Thyroid gland (tissue), 4 donors: ENCODE data around the gene CALR. TPM values are rescaled to one million over a fixed set of nuclear protein-coding genes. Genes with fewer than 3 reads are reported as not detected.
A peak's percentile ranks its signal among the peaks of the same experiment; 100 is the strongest.
"Not testable (repeated sequence)": the region's sequence is repeated elsewhere in the genome, so short reads cannot be mapped to it uniquely, and the experiment has no call there.

ENCODE experiments used
- DNase-seq, 2 donors: peaks; one replicate each; pipeline ENCODE4 v3.0.0-alpha.2; 2019
- H3K27ac ChIP-seq, 3 donors: fragments of 200-600 bp; sonication (generic); 1 replicate in 2 of 3; 2 replicates in 1 of 3; pipeline ENCODE4 v1.5.1; 2016 to 2019; ENCODE audit warnings: mild to moderate bottlenecking in 1 of 3, moderate library complexity in 1 of 3
- H3K27me3 ChIP-seq: fragments of 200-600 bp; sonication (generic); one replicate; pipeline ENCODE4 v1.5.1; 2019
- H3K36me3 ChIP-seq, 2 donors: fragments of 200-600 bp; sonication (generic); one replicate each; pipeline ENCODE4 v1.5.1; 2016 to 2019
- H3K4me1 ChIP-seq, 2 donors: fragments of 200-600 bp; sonication (generic); one replicate each; pipeline ENCODE4 v1.5.1; 2017 to 2019
- H3K4me3 ChIP-seq, 3 donors: fragments of 200-600 bp; sonication (generic); replicated peaks in 1 of 3; 1 replicate in 2 of 3; 2 replicates in 1 of 3; pipeline ENCODE4 v1.5.1; 2016; ENCODE audit warnings: mild to moderate bottlenecking in 1 of 3
- H3K9me3 ChIP-seq: fragments of 200-600 bp; sonication (generic); one replicate; pipeline ENCODE4 v1.5.1; 2017
- POLR2A ChIP-seq, 2 donors: fragments of 450-650 bp; IDR thresholded peaks; one replicate each; pipeline ENCODE4 v1.6.1; 2017; ENCODE audit warnings: antibody characterized with exemption in 2 of 2, mild to moderate bottlenecking in 2 of 2, moderate library complexity in 1 of 2
- WGBS, 2 donors: methylation state at CpG; one replicate each; pipeline ENCODE4 v1.1.5; 2017; 5-methylcytosine and 5-hydroxymethylcytosine counted together
- intact Hi-C: fragments of 100-400 bp; cut with DNase I; formaldehyde crosslinking; loops from one replicate; pipeline ENCODE4 v1.15.1; 2023
- total RNA-seq, 4 donors: library from RNA; depleted of rRNA; stranded (reverse); fragments of >200 nt; gene quantifications; one replicate each; pipeline ENCODE4 v1.2.3, GENCODE V29; 2016
- TF ChIP-seq, protein P1 (sequence below), 6 experiments: fragments of 200-600 bp in 3 of 6; fragments of 450-650 bp in 3 of 6; sonication (generic) in 3 of 6; IDR thresholded peaks; one replicate each; pipeline ENCODE4 v1.5.1; 2016 to 2019; ENCODE audit warnings: antibody characterized with exemption in 6 of 6, mild to moderate bottlenecking in 2 of 6, inconsistent platforms in 1 of 6, moderate library complexity in 1 of 6

The CALR gene
- total RNA-seq, 4 donors from 2014 or later: 1,892 to 4,270 (median 2,942) TPM

DNA sequence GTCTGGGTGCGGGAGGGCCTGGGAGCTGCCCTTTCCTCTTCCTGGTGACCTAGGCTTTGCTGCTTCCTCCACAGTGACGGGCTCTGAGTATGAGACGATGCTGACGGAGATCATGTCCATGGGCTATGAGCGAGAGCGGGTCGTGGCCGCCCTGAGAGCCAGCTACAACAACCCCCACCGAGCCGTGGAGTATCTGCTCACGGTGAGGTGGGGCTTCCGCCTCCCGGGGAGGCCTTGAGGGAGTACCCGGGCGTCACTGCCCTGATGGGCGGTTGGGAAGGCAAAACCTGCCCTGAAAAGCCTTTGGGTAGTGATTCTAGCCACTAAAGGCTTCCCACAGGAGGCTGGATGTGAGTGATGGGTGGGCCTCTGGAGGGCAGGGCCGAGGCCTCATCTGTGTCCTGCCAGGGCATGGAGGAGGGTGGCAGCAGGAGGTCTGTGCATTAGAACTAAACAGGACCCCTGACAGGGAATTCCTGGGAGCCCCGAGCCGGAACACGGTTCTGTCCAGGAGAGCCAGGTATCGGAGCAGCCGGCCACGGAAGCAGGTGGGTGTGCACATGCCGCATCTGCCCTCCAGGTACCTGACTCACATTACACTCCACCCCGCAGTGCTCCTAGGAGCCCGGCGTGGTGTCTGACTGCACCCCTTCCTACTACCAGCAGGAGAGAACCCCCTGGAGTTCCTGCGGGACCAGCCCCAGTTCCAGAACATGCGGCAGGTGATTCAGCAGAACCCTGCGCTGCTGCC, 10.4 kb downstream of the CALR start:
- intact Hi-C loops: no loop called here
- no peak for TF ChIP-seq POLR2A (IDR thresholded peaks at IDR 0.05)
- TF ChIP-seq, protein P1, sequence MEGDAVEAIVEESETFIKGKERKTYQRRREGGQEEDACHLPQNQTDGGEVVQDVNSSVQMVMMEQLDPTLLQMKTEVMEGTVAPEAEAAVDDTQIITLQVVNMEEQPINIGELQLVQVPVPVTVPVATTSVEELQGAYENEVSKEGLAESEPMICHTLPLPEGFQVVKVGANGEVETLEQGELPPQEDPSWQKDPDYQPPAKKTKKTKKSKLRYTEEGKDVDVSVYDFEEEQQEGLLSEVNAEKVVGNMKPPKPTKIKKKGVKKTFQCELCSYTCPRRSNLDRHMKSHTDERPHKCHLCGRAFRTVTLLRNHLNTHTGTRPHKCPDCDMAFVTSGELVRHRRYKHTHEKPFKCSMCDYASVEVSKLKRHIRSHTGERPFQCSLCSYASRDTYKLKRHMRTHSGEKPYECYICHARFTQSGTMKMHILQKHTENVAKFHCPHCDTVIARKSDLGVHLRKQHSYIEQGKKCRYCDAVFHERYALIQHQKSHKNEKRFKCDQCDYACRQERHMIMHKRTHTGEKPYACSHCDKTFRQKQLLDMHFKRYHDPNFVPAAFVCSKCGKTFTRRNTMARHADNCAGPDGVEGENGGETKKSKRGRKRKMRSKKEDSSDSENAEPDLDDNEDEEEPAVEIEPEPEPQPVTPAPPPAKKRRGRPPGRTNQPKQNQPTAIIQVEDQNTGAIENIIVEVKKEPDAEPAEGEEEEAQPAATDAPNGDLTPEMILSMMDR (IDR thresholded peaks at IDR 0.05): no peak
- H3K4me3 ChIP-seq: no peak overlapping the region
- no peaks in the 10 kb centered on the region for H3K27me3 ChIP-seq
- 96 to 99% methylated on average over 13 to 30 of the region's 30 CpGs for WGBS, 2 donors
- H3K36me3 ChIP-seq: peaks cover 59 to 70% of the 10 kb centered on the region in 2 donors
- H3K27ac ChIP-seq: no peak overlapping the region
- peaks cover 15 to 34% of the 10 kb centered on the region in 2 donors for H3K4me1 ChIP-seq
- no peak for DNase-seq
- no peaks in the 10 kb centered on the region for H3K9me3 ChIP-seq

DNA sequence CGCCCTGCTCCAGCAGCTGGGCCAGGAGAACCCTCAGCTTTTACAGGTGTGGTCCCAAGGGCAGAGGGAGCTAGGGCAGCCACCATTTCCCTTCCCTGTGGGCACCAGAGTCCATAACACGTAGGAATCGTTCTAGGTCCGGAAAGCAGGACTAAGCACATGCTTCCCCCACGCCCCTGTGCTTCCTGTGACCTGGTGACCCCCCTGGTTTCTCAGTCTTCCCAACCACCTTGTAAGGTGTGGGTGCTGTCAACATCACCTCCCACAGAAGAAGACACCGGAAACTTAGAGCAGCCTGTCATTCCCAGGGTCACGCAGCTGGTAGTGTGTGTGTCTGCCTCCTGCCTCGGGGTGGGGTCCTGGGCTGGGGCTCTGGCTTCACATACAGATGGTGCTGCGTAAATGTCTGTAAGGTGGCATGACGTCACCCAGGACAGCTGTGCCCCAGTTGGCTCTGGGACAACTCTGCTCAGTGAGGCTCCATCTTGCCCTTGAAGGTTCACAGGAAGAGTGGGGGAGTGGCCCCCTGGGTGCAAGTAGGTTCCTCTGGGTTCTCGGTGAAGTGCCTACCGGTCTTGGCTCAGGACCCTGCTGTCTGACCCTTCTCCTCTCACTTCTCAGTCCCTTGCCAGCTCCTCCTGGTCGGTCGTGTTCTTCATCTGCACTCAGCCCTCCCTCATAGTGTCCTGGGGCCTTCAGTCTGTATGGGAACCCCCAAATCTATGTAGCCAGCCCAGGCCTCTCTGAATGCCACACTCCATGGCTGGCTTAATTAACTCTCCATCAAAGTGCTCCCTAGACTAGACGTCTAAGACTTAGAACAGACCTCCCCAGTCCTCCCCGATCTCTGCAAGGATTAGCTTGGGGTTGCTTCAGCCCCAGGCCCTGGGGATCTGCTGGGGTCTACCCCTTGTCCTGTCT, 11.2 kb downstream of the CALR start:
- intact Hi-C loops: no loop called here
- H3K4me3 ChIP-seq: no peak overlapping the region
- WGBS, 2 donors: 86 to 89% methylated on average over 11 to 16 of the region's 16 CpGs
- peaks cover 55 to 61% of the 10 kb centered on the region in 2 donors for H3K36me3 ChIP-seq
- TF ChIP-seq POLR2A (IDR thresholded peaks at IDR 0.05): no peak
- TF ChIP-seq, protein P1 (IDR thresholded peaks at IDR 0.05): no peak
- no peak overlapping the region for H3K27ac ChIP-seq
- no peaks in the 10 kb centered on the region for H3K27me3 ChIP-seq
- H3K9me3 ChIP-seq: no peaks in the 10 kb centered on the region
- DNase-seq: no peak
- H3K4me1 ChIP-seq: peaks cover 18 to 26% of the 10 kb centered on the region in 2 donors

DNA sequence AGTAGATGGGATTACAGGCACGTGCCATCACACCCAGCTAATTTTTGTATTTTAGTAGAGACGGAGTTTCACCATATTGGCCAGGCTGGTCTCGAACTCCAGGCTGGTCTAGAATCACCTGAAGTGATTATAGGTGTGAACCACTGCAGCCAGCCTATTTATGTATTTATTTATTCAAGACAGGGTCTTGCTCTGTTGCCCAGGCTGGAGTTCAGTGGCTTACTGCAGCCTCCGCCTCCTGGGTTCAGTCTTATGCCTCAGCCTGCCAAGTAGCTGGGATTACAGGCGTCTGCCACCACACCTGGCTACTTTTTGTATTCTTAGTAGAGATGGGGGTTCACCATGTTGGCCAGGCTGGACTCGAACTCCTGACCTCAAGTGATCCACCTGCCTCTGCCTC, 13.6 kb downstream of the CALR start:
- WGBS, 2 donors: 95 to 97% methylated on average over 6 of the region's 6 CpGs
- peak overlapping the region in 1 of 3 donors; percentile 34 for H3K27ac ChIP-seq
- intact Hi-C loops, DNase-seq, H3K27me3 ChIP-seq, H3K9me3 ChIP-seq, H3K4me3 ChIP-seq: not testable (repeated sequence)
- peaks cover 52 to 56% of the 10 kb centered on the region in 2 donors for H3K36me3 ChIP-seq
- H3K4me1 ChIP-seq: peaks cover 11 to 28% of the 10 kb centered on the region in 2 donors

DNA sequence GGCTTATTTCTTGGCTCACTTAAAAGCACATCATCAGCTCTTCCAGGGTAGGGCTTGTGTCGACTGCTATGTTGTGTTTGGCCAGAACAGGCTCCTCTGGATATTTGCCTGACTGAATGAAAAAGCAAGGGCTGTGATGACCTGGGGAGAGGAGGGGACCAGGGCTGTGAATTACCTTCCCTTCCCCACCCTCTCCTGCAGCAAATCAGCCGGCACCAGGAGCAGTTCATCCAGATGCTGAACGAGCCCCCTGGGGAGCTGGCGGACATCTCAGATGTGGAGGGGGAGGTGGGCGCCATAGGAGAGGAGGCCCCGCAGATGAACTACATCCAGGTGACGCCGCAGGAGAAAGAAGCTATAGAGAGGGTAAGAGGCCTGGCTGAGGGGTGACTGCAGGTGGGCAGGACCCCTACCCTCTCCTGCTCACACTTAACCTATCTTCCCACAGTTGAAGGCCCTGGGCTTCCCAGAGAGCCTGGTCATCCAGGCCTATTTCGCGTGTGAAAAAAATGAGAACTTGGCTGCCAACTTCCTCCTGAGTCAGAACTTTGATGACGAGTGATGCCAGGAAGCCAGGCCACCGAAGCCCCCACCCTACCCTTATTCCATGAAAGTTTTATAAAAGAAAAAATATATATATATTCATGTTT, 14.2 kb downstream of the CALR start:
- peak overlapping the region in 2 of 3 donors; percentile 34 to 59 for H3K27ac ChIP-seq
- H3K36me3 ChIP-seq: peaks cover 52 to 56% of the 10 kb centered on the region in 2 donors
- no peak overlapping the region for H3K4me3 ChIP-seq
- DNase-seq: no peak
- peaks cover 9 to 27% of the 10 kb centered on the region in 2 donors for H3K4me1 ChIP-seq
- 63 to 73% methylated on average over 12 of the region's 12 CpGs for WGBS, 2 donors
- no peaks in the 10 kb centered on the region for H3K27me3 ChIP-seq
- no peak for TF ChIP-seq POLR2A (IDR thresholded peaks at IDR 0.05)
- TF ChIP-seq, protein P1 (IDR thresholded peaks at IDR 0.05): no peak
- intact Hi-C loops: no loop called here
- no peaks in the 10 kb centered on the region for H3K9me3 ChIP-seq

DNA sequence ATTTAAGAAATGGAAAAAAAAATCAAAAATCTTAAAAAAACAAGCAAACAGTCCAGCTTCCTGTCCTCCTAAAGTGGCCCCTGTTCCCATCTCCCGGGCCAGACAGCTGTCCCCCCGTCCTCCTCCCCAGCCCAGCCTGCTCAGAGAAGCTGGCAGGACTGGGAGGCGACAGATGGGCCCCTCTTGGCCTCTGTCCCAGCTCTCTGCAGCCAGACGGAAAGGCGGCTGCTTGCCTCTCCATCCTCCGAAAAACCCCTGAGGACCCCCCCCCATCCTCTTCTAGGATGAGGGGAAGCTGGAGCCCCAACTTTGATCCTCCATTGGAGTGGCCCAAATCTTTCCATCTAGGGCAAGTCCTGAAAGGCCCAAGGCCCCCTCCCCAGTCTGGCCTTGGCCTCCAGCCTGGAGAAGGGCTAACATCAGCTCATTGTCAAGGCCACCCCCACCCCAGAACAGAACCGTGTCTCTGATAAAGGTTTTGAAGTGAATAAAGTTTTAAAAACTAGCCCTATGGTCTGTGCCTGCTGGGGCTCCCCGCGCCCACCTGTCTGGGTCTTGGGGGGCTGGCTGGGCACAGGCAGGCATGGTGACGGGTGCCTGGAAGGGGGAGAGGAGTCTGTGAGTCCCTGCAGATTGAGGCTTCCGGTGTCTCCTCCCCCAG, 14.9 kb downstream of the CALR start:
- H3K4me3 ChIP-seq: no peak overlapping the region
- DNase-seq: no peak
- H3K27ac ChIP-seq: peak overlapping the region in 2 of 3 donors; percentile 34 to 59
- no peaks in the 10 kb centered on the region for H3K27me3 ChIP-seq
- peaks cover 46 to 52% of the 10 kb centered on the region in 2 donors for H3K36me3 ChIP-seq
- intact Hi-C loops: no loop called here
- peaks cover 9 to 27% of the 10 kb centered on the region in 2 donors for H3K4me1 ChIP-seq
- H3K9me3 ChIP-seq: no peaks in the 10 kb centered on the region
- WGBS, 2 donors: 53 to 60% methylated on average over 11 of the region's 11 CpGs
- no peak for TF ChIP-seq POLR2A (IDR thresholded peaks at IDR 0.05)
- TF ChIP-seq, protein P1 (IDR thresholded peaks at IDR 0.05): no peak
